GM23248 (cell line): ENCODE data around the gene TAF1. TPM values are rescaled to one million over a fixed set of nuclear protein-coding genes. Genes with fewer than 3 reads are reported as not detected.
"Not testable (repeated sequence)": the region's sequence is repeated elsewhere in the genome, so short reads cannot be mapped to it uniquely, and the experiment has no call there.

Source experiments
- DNase-seq: peaks from one replicate; pipeline ENCODE4 v3.0.0-alpha.2; 2015
- H2AFZ ChIP-seq: fragments of 200-600 bp; sonication (generic); 2 replicates; pipeline ENCODE4 v1.6.1; 2016; ENCODE audit warnings: antibody characterized with exemption
- H3F3A ChIP-seq: fragments of 200-600 bp; sonication (generic); 2 replicates; pipeline ENCODE4 v1.6.1; 2016; ENCODE audit warnings: mild to moderate bottlenecking, antibody characterized with exemption, mixed run types; ENCODE audit not compliant: insufficient read depth
- H3K27ac ChIP-seq: fragments of 200-600 bp; sonication (generic); 2 replicates; pipeline ENCODE4 v1.5.1; 2016; ENCODE audit warnings: mild to moderate bottlenecking
- H3K27me3 ChIP-seq: fragments of 200-600 bp; sonication (generic); replicated peaks from 2 replicates; pipeline ENCODE4 v1.6.1; 2016; ENCODE audit warnings: mild to moderate bottlenecking; ENCODE audit not compliant: insufficient read depth
- H3K36me3 ChIP-seq: fragments of 200-600 bp; sonication (generic); 2 replicates; pipeline ENCODE4 v1.6.1; 2016; ENCODE audit warnings: low read depth, mild to moderate bottlenecking
- H3K4me1 ChIP-seq: fragments of 200-600 bp; sonication (generic); 2 replicates; pipeline ENCODE4 v1.6.1; 2016; ENCODE audit warnings: mild to moderate bottlenecking; ENCODE audit not compliant: insufficient read depth
- H3K4me2 ChIP-seq: fragments of 200-600 bp; sonication (generic); one replicate; pipeline ENCODE4 v1.6.1; 2016; ENCODE audit warnings: mild to moderate bottlenecking; ENCODE audit not compliant: unreplicated experiment
- H3K4me3 ChIP-seq: fragments of 200-600 bp; sonication (generic); 2 replicates; pipeline ENCODE4 v1.5.1; 2016; ENCODE audit warnings: mild to moderate bottlenecking
- H3K79me2 ChIP-seq: fragments of 200-600 bp; sonication (generic); 2 replicates; pipeline ENCODE4 v1.6.1; 2016; ENCODE audit warnings: mild to moderate bottlenecking; ENCODE audit not compliant: insufficient read depth
- H3K9ac ChIP-seq: fragments of 200-600 bp; sonication (generic); 2 replicates; pipeline ENCODE4 v1.6.1; 2016; ENCODE audit warnings: mild to moderate bottlenecking
- H3K9me2 ChIP-seq: fragments of 200-600 bp; sonication (generic); 2 replicates; pipeline ENCODE4 v1.6.1; 2016; ENCODE audit warnings: mixed run types, mild to moderate bottlenecking, moderate library complexity; ENCODE audit not compliant: insufficient read depth
- H3K9me3 ChIP-seq: fragments of 200-600 bp; sonication (generic); one replicate; pipeline ENCODE4 v1.6.1; 2017; ENCODE audit warnings: low read depth
- H4K20me1 ChIP-seq: fragments of 200-600 bp; sonication (generic); 2 replicates; pipeline ENCODE4 v1.6.0; 2016; ENCODE audit not compliant: insufficient read depth
- EZH2 ChIP-seq: fragments of 200-600 bp; sonication (generic); IDR thresholded peaks from 2 replicates; pipeline ENCODE4 v1.6.1; 2018; ENCODE audit warnings: antibody characterized with exemption, mild to moderate bottlenecking; ENCODE audit not compliant: insufficient read depth, poor library complexity, severe bottlenecking
- EZH2phosphoT487 ChIP-seq: fragments of 200-600 bp; sonication (generic); IDR thresholded peaks from 2 replicates; pipeline ENCODE4 v1.6.1; 2018; ENCODE audit warnings: antibody characterized with exemption, moderate library complexity, mild to moderate bottlenecking, low read depth; ENCODE audit not compliant: insufficient read depth
- WGBS, 2 experiments: methylation state at CpG; one replicate each; pipeline ENCODE4 v1.1.6; 2015 to 2017; ENCODE audit warnings: low lambda C conversion rate in 2 of 2, low coverage in 1 of 2; ENCODE audit errors: missing lambda C conversion rate in 2 of 2; 5-methylcytosine and 5-hydroxymethylcytosine counted together
- in situ Hi-C: fragments of 300-500 bp; cut with MboI; formaldehyde crosslinking; loops from 2 replicates; pipeline ENCODE4 v1.15.0; 2020
- polyA plus RNA-seq: library from polyadenylated mRNA; unstranded; fragments of >200 nt; fragmentation: Nextera tagmentation; extraction: Ambion mirVana; gene quantifications from 2 replicates; pipeline ENCODE4 v1.2.1, GENCODE V29; 2016
- total RNA-seq: library from RNA; depleted of rRNA; stranded (reverse); fragments of >200 nt; shearing (Covaris generic); gene quantifications from 2 replicates; pipeline ENCODE4 v1.2.3, GENCODE V29; 2014

TAF1 gene
- total and polyA plus RNA-seq, 2 experiments from 2014 or later = 5.3 to 12.5 TPM

DNA sequence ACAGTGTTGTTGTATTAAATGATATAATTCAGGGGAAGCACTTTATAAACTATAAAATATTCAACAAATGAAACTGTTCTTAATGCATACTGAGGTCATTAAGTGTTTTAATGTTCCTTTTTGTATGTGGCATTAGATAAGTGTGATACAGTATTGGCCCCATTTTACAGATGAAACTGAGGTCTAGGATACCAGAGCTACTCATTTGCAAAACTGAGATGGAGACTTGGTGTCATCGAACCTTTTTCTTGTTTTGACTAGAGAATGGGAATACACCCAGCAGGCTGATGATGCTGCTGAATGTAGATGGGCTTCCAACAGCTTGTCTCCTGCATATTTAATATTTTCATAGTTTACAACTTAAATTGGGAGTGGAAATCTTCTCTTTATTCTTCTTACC lies 34.6 kb downstream of the TAF1 start:
- no peaks in the 10 kb centered on the region for H3K27me3 ChIP-seq
- H3K4me3 ChIP-seq = no peak overlapping the region
- H3K9me2 ChIP-seq = no peaks in the 10 kb centered on the region
- no peaks in the 10 kb centered on the region for H4K20me1 ChIP-seq
- H3F3A ChIP-seq = no peaks in the 10 kb centered on the region
- no peaks in the 10 kb centered on the region for H3K79me2 ChIP-seq
- DNase-seq = no peak
- TF ChIP-seq EZH2phosphoT487 = no peak
- no peak for TF ChIP-seq EZH2
- H3K4me1 ChIP-seq = no peaks in the 10 kb centered on the region
- H3K4me2 ChIP-seq = no peak overlapping the region
- H3K9ac ChIP-seq = no peak overlapping the region
- H2AFZ ChIP-seq = no peak overlapping the region
- H3K27ac ChIP-seq = no peak overlapping the region
- in situ Hi-C loops = no loop called here
- H3K36me3 ChIP-seq = peaks cover 11% of the 10 kb centered on the region
- H3K9me3 ChIP-seq = no peaks in the 10 kb centered on the region
- 90 to 95% methylated on average over 1 of the region's 1 CpG for WGBS, 2 experiments

DNA sequence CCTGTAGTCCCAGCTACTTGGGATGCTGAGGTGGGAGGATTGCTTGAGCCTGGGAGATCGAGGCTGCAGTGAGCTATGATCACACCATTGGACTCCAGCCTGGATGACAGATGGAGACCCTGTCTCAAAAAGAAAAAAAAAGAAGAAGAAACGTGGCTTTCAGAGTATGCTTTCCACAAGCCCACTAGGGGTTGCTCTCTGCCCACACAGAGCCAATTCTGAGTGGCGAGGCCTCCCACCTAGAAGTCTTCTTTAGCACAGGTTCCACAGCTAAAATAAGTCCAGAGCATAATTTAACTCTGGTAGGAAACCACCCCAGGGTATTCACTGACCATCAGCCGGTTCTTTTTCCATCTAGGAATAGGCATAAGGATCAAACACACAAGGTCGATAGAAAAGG lies 50.1 kb downstream of the TAF1 start:
- H3K79me2 ChIP-seq, DNase-seq, H3F3A ChIP-seq, H3K9me2 ChIP-seq, H3K27me3 ChIP-seq, H2AFZ ChIP-seq, H3K36me3 ChIP-seq, H3K9ac ChIP-seq, H3K4me2 ChIP-seq, H3K4me3 ChIP-seq, H4K20me1 ChIP-seq, H3K4me1 ChIP-seq, in situ Hi-C loops, H3K9me3 ChIP-seq, H3K27ac ChIP-seq: not testable (repeated sequence)
- 0 to 67% methylated on average over 1 to 2 of the region's 5 CpGs for WGBS, 2 experiments

DNA sequence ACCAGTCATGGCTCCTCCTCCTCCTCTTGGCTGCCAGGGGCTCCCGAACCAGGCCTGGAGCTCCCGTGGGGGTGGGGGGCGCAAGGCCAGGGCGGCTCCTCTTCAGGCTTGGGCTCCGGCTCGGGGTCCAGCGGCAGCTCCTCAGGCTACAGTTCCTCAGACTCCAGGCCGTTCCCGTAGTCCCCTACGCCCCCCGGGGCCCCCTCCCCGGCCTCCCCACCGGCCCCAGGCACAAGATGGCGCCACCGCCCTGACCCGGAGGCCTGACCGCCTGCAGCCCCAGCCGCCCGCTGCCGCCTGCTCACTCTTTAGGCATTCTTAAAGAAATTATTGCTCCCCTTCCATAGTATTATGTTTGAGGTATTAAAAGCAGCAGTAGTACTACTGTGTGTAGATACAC lies 54.5 kb downstream of the TAF1 start:
- WGBS, 2 experiments = 80 to 96% methylated on average over 1 to 12 of the region's 20 CpGs
- Histone ChIP-seq H3K4me2 (no peak overlapping the region), H3K4me3 (no peak overlapping the region), H3K79me2 (no peaks in the 10 kb centered on the region), H3K4me1 (no peaks in the 10 kb centered on the region), H3K27ac (no peak overlapping the region), H2AFZ (no peak overlapping the region), H3K9ac (no peak overlapping the region), H3K27me3 (no peaks in the 10 kb centered on the region), H3K9me3 (no peaks in the 10 kb centered on the region), H3K9me2 (no peaks in the 10 kb centered on the region), H4K20me1 (no peaks in the 10 kb centered on the region), H3F3A (no peaks in the 10 kb centered on the region), H3K36me3 (peaks cover 11% of the 10 kb centered on the region; the same call in 1 of the 2 replicates)
- TF ChIP-seq EZH2 (no peak), EZH2phosphoT487 (no peak)
- DNase-seq = no peak
- in situ Hi-C loops = no loop called here

DNA sequence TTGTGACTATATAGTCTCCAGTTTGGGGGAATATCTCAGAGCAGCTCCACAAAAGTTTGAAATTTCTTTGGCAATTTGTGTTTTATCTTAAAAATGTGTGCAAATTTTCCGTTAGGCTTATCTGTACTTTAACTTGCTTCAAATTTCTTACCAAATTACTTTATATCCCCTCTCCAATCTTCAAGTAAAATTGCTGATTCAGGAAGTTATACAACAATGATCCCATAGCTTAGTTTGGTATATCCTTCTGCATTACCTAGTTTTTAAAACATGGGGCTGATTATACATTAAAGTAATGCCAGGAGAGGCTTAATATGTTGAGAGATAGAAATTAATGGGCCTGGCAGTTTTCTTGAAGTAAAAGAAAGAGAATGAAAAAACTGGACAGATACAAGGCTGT lies 66.6 kb downstream of the TAF1 start:
- no peak overlapping the region for H3K4me2 ChIP-seq
- no peaks in the 10 kb centered on the region for H3K9me3 ChIP-seq
- H4K20me1 ChIP-seq = no peaks in the 10 kb centered on the region
- no peak overlapping the region for H3K9ac ChIP-seq
- TF ChIP-seq EZH2phosphoT487 (no peak), EZH2 (no peak)
- no peaks in the 10 kb centered on the region for H3F3A ChIP-seq
- no peaks in the 10 kb centered on the region for H3K4me1 ChIP-seq
- WGBS, 2 experiments = 67 to 70% methylated on average over 1 of the region's 1 CpG
- no peaks in the 10 kb centered on the region for H3K9me2 ChIP-seq
- H3K36me3 ChIP-seq = no peaks in the 10 kb centered on the region
- H3K4me3 ChIP-seq = no peak overlapping the region
- in situ Hi-C loops = no loop called here
- no peak overlapping the region for H3K27ac ChIP-seq
- no peaks in the 10 kb centered on the region for H3K79me2 ChIP-seq
- no peaks in the 10 kb centered on the region for H3K27me3 ChIP-seq
- no peak for DNase-seq
- no peak overlapping the region for H2AFZ ChIP-seq

DNA sequence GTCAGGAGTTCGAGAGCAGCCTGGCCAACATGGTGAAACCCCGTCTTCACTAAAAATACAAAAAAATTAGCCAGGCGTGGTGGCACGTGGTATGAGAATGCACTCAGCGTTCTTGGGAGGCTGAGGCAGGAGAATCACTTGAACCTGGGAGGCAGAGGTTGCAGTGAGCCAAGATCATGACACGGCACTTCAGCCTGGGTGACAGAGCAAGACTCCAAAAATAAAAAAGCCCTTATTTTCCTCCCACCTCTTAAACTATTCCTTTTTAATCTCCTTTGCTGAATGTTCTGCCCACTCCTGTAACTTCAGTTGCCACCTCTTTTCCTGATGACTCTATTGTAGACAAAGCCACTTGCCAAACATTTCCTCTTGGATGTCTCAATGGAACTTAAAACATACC lies 72.6 kb downstream of the TAF1 start:
- Histone ChIP-seq H3K9me2 (no peaks in the 10 kb centered on the region), H3K9me3 (no peaks in the 10 kb centered on the region), H2AFZ (no peak overlapping the region), H3K79me2 (no peaks in the 10 kb centered on the region), H3K27me3 (no peaks in the 10 kb centered on the region), H3K9ac (no peak overlapping the region), H3K4me3 (no peak overlapping the region), H3K4me2 (no peak overlapping the region), H3F3A (no peaks in the 10 kb centered on the region), H3K36me3 (no peaks in the 10 kb centered on the region), H3K4me1 (no peaks in the 10 kb centered on the region), H3K27ac (no peak overlapping the region), H4K20me1 (no peaks in the 10 kb centered on the region)
- in situ Hi-C loops = no loop called here
- TF ChIP-seq EZH2 = no peak
- no peak for TF ChIP-seq EZH2phosphoT487
- no peak for DNase-seq
- WGBS, 2 experiments = 95 to 98% methylated on average over 5 to 6 of the region's 6 CpGs
